OCI-LY7 (cell line): ENCODE data around the gene NCAM1. TPM values are rescaled to one million over a fixed set of nuclear protein-coding genes. Genes with fewer than 3 reads are reported as not detected.

Source experiments
- BruUV-seq: library from RNA; stranded (reverse); fragments of 400-500 nt; replicated peaks from 2 replicates; lab custom pipeline; 2021; lab: Mats Ljungman, UMichigan
- CTCF ChIA-PET: fragments of 300-600 bp; sonication (Branson Sonifier 250); formaldehyde crosslinking; loops from one replicate; lab custom pipeline; 2022; ENCODE audit warnings: antibody characterized with exemption; ENCODE audit not compliant: unreplicated experiment; lab: Charles Lee
- POLR2A ChIA-PET: fragments of 300-600 bp; sonication (Branson Sonifier 250); formaldehyde crosslinking; loops from one replicate; lab custom pipeline; 2022; ENCODE audit warnings: antibody characterized with exemption; lab: Charles Lee
- DNase-seq: peaks from one replicate; pipeline ENCODE4 v3.0.0-alpha.2; 2015; ENCODE audit warnings: low spot score
- H2AFZ ChIP-seq: fragments of 200-600 bp; sonication (generic), shearing (Covaris generic); 2 replicates; pipeline ENCODE4 v1.6.1; 2014; ENCODE audit warnings: mild to moderate bottlenecking, antibody characterized with exemption, low read length, moderate library complexity
- H3K27ac ChIP-seq: fragments of 200-600 bp; sonication (generic); 2 replicates; pipeline ENCODE4 v1.5.1; 2014; ENCODE audit warnings: mixed run types, low read depth, mild to moderate bottlenecking, moderate library complexity, low read length, inconsistent platforms; ENCODE audit not compliant: poor library complexity, severe bottlenecking
- H3K36me3 ChIP-seq: fragments of 200-600 bp; sonication (generic); 2 replicates; pipeline ENCODE4 v1.6.1; 2014; ENCODE audit warnings: mild to moderate bottlenecking, antibody characterized with exemption, low read length, moderate library complexity, mixed read lengths; ENCODE audit not compliant: insufficient read depth
- H3K4me1 ChIP-seq: fragments of 200-600 bp; sonication (generic); 2 replicates; pipeline ENCODE4 v1.5.1; 2014; ENCODE audit warnings: mild to moderate bottlenecking, low read length; ENCODE audit not compliant: insufficient read depth, poor library complexity, severe bottlenecking
- H3K4me2 ChIP-seq: fragments of 200-600 bp; sonication (generic); 2 replicates; pipeline ENCODE4 v1.6.1; 2014; ENCODE audit warnings: mild to moderate bottlenecking, low read length
- H3K4me3 ChIP-seq: fragments of 200-600 bp; sonication (generic); 2 replicates; pipeline ENCODE4 v1.5.1; 2014; ENCODE audit warnings: mild to moderate bottlenecking, low read depth, low read length; ENCODE audit not compliant: poor library complexity, severe bottlenecking
- H3K79me2 ChIP-seq: fragments of 200-600 bp; sonication (generic); 2 replicates; pipeline ENCODE4 v1.6.1; 2016; ENCODE audit warnings: low read depth, mild to moderate bottlenecking, low read length, moderate library complexity, mixed read lengths; ENCODE audit not compliant: insufficient read depth
- H3K9me2 ChIP-seq: fragments of 200-600 bp; sonication (generic); 2 replicates; pipeline ENCODE4 v1.6.1; 2016; ENCODE audit warnings: mild to moderate bottlenecking, low read length, mixed read lengths; ENCODE audit not compliant: insufficient read depth
- H3K9me3 ChIP-seq: fragments of 200-600 bp; sonication (generic); 2 replicates; pipeline ENCODE4 v1.6.1; 2014; ENCODE audit warnings: mild to moderate bottlenecking, mixed run types, low read length, mixed read lengths
- H4K20me1 ChIP-seq: fragments of 200-600 bp; sonication (generic); 2 replicates; pipeline ENCODE4 v1.6.1; 2014; ENCODE audit warnings: mild to moderate bottlenecking, antibody characterized with exemption, low read length, moderate library complexity, mixed read lengths; ENCODE audit not compliant: insufficient read depth
- CTCF ChIP-seq: fragments of 200-600 bp; sonication (generic); conservative IDR thresholded peaks from 2 replicates; pipeline ENCODE4 v1.5.1; 2014; ENCODE audit warnings: mild to moderate bottlenecking, antibody characterized with exemption, low read length, moderate library complexity, mixed read lengths
- EZH2phosphoT487 ChIP-seq: fragments of 200-600 bp; sonication (generic); IDR thresholded peaks from 2 replicates; pipeline ENCODE4 v1.6.1; 2018; ENCODE audit warnings: low read depth, borderline replicate concordance, mild to moderate bottlenecking, mixed run types, antibody characterized with exemption, low read length, moderate library complexity, mixed read lengths
- intact Hi-C: fragments of 100-400 bp; cut with micrococcal nuclease; formaldehyde crosslinking; loops from one replicate; pipeline ENCODE4 v1.10.0; 2022; ENCODE audit not compliant: unreplicated experiment
- total RNA-seq, 2 experiments: library from RNA; depleted of rRNA in 1 of 2; stranded (reverse); fragments of >200 nt in 1 of 2; shearing (Covaris generic) in 1 of 2; gene quantifications; 2 replicates each; pipeline ENCODE4 v1.2.3, GENCODE V29; 2014 to 2022

Gene NCAM1
- total RNA-seq, 2 experiments from 2014 or later = not detected

- Histone ChIP-seq H3K9me3 (no peaks in the 10 kb centered on the region), H3K27ac (no peak overlapping the region), H3K4me2 (no peak overlapping the region), H4K20me1 (no peaks in the 10 kb centered on the region), H3K4me3 (no peak overlapping the region), H3K9me2 (no peaks in the 10 kb centered on the region), H3K36me3 (no peaks in the 10 kb centered on the region), H3K79me2 (no peaks in the 10 kb centered on the region), H2AFZ (no peak overlapping the region), H3K4me1 (no peaks in the 10 kb centered on the region)
- TF ChIP-seq CTCF (no peak), EZH2phosphoT487 (no peak)
- intact Hi-C loops = no loop called here
- DNase-seq = no peak
- POLR2A ChIA-PET = no interaction called here
- no TSS peak for BruUV-seq
- CTCF ChIA-PET = interaction anchor here (0.6 kb wide), 1 partner anchor 407 kb away, joined by 3 read pairs; no protein-coding TSS in a partner anchor
These were observed 310.5 kb downstream of the NCAM1 start for GRCh38 chr11:113271551-113272245.

DNA sequence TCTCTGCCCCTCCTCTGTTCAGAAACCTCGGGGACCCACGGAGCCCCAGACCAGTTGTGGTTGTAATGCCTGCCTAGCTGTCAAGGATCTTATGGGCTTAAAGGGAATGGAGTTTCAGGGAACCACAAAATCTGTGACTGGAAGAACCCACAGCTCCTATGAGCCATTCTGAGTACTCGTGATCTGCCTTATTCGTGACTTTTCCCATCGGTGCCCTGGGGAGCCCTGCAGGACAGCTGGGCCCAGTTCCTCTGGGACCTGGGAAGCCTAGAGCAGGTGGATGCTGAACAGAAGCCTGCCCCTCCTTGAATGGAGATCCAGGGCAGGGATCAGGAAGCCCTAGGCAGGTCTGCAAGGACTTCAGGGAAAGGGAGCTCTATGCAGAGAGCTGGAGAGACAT, 311.1 kb downstream of the NCAM1 start:
- Histone ChIP-seq H4K20me1 (no peaks in the 10 kb centered on the region), H3K36me3 (no peaks in the 10 kb centered on the region), H3K9me2 (no peaks in the 10 kb centered on the region), H3K4me2 (no peak overlapping the region), H3K27ac (no peak overlapping the region), H3K79me2 (no peaks in the 10 kb centered on the region), H3K4me3 (no peak overlapping the region), H2AFZ (no peak overlapping the region), H3K4me1 (no peaks in the 10 kb centered on the region), H3K9me3 (no peaks in the 10 kb centered on the region)
- CTCF ChIA-PET = no interaction called here
- no peak for TF ChIP-seq EZH2phosphoT487
- no peak for TF ChIP-seq CTCF
- no TSS peak for BruUV-seq
- POLR2A ChIA-PET = no interaction called here
- DNase-seq = no peak
- intact Hi-C loops = no loop called here

GRCh38 chr11:113272927-113273615, 311.9 kb downstream of the NCAM1 start:
- Histone ChIP-seq H2AFZ (no peak overlapping the region), H3K27ac (no peak overlapping the region), H3K4me2 (no peak overlapping the region), H3K9me2 (no peaks in the 10 kb centered on the region), H3K79me2 (no peaks in the 10 kb centered on the region), H3K9me3 (no peaks in the 10 kb centered on the region), H3K36me3 (no peaks in the 10 kb centered on the region), H4K20me1 (no peaks in the 10 kb centered on the region), H3K4me1 (no peaks in the 10 kb centered on the region), H3K4me3 (no peak overlapping the region)
- ChIA-PET CTCF (no interaction called here), POLR2A (no interaction called here)
- TF ChIP-seq CTCF (no peak), EZH2phosphoT487 (no peak)
- intact Hi-C loops = no loop called here
- BruUV-seq = no TSS peak
- DNase-seq = no peak
